NCI-H82 treated with DMSO at 0.1 percent for 48 hours (cell line): ENCODE measurements around the gene ZBTB46.
"Not testable (repeated sequence)": the region's sequence is repeated elsewhere in the genome, so short reads cannot be mapped to it uniquely, and the experiment has no call there.

Source experiments
- DNase-seq: peaks from one replicate; lab custom pipeline; 2025; ENCODE audit not compliant: unreplicated experiment; lab: John Stamatoyannopoulos, UW

ZBTB46 gene

GRCh38 chr20:63819224-63819921, 11.7 kb downstream of the ZBTB46 start:
- DNase-seq = no peak

GRCh38 chr20:63815615-63816253, 15.3 kb downstream of the ZBTB46 start:
- DNase-seq = no peak

GRCh38 chr20:63814891-63815614, 16.0 kb downstream of the ZBTB46 start:
- no peak for DNase-seq

GRCh38 chr20:63811491-63811875, 19.6 kb downstream of the ZBTB46 start:
- DNase-seq = no peak

GRCh38 chr20:63810730-63811490, 20.2 kb downstream of the ZBTB46 start:
- no peak for DNase-seq

- DNase-seq = no peak
These were observed 21.2 kb downstream of the ZBTB46 start for GRCh38 chr20:63809856-63810255.

- no peak for DNase-seq
These were observed 21.9 kb downstream of the ZBTB46 start for GRCh38 chr20:63808964-63809674.

GRCh38 chr20:63808145-63808724, 22.8 kb downstream of the ZBTB46 start:
- DNase-seq = no peak

GRCh38 chr20:63807654-63808053, 23.4 kb downstream of the ZBTB46 start:
- DNase-seq = no peak

- no peak for DNase-seq
These were observed 26.8 kb downstream of the ZBTB46 start for GRCh38 chr20:63804308-63804636.

- DNase-seq = no peak
These were observed 28.4 kb downstream of the ZBTB46 start for GRCh38 chr20:63802469-63803240.

GRCh38 chr20:63801174-63801573, 29.9 kb downstream of the ZBTB46 start:
- not testable (repeated sequence) for DNase-seq

GRCh38 chr20:63800411-63800810, 30.7 kb downstream of the ZBTB46 start:
- DNase-seq = not testable (repeated sequence)

- not testable (repeated sequence) for DNase-seq
These were observed 31.9 kb downstream of the ZBTB46 start for GRCh38 chr20:63799127-63799526.

- DNase-seq = not testable (repeated sequence)
These were observed 33.9 kb downstream of the ZBTB46 start for GRCh38 chr20:63797175-63797574.

GRCh38 chr20:63795178-63795830, 35.8 kb downstream of the ZBTB46 start:
- DNase-seq = no peak

GRCh38 chr20:63794614-63795013, 36.5 kb downstream of the ZBTB46 start:
- no peak for DNase-seq

GRCh38 chr20:63792866-63793265, 38.2 kb downstream of the ZBTB46 start:
- DNase-seq = no peak

- DNase-seq = no peak
These were observed 39.4 kb downstream of the ZBTB46 start for GRCh38 chr20:63791497-63792156.
